HG02763 (cell line): ENCODE results near the gene PACSIN1.
"Not testable (repeated sequence)": the region's sequence is repeated elsewhere in the genome, so short reads cannot be mapped to it uniquely, and the experiment has no call there.

Experiments used
- ATAC-seq: cut with Tn5 transposase; IDR thresholded peaks from one replicate; pipeline ENCODE4 v1.9.1; 2021; ENCODE audit warnings: mild to moderate bottlenecking, moderate library complexity; ENCODE audit not compliant: unreplicated experiment

The PACSIN1 gene

GRCh38 chr6:34457742-34458735, 7.8 kb upstream of the PACSIN1 start:
- ATAC-seq = no peak

- ATAC-seq = no peak
Measured at GRCh38 chr6:34459899-34460593, 5.8 kb upstream of the PACSIN1 start.

- ATAC-seq = no peak
Measured at GRCh38 chr6:34460796-34461507, 4.9 kb upstream of the PACSIN1 start.

- ATAC-seq = no peak
Measured at GRCh38 chr6:34462010-34462409, 3.9 kb upstream of the PACSIN1 start.

GRCh38 chr6:34462551-34462971, 3.3 kb upstream of the PACSIN1 start:
- ATAC-seq = no peak

GRCh38 chr6:34463299-34463698, 2.6 kb upstream of the PACSIN1 start:
- ATAC-seq = no peak

- no peak for ATAC-seq
Measured at GRCh38 chr6:34463849-34464248, 2.0 kb upstream of the PACSIN1 start.

GRCh38 chr6:34466242-34467185, 638 bp downstream of the PACSIN1 start:
- no peak for ATAC-seq

GRCh38 chr6:34468378-34468892, 2.6 kb downstream of the PACSIN1 start:
- peak; percentile 50 for ATAC-seq

GRCh38 chr6:34469499-34469898, 3.6 kb downstream of the PACSIN1 start:
- no peak for ATAC-seq

- ATAC-seq = no peak
Measured at GRCh38 chr6:34472425-34472824, 6.5 kb downstream of the PACSIN1 start.

GRCh38 chr6:34473967-34474366, 8.1 kb downstream of the PACSIN1 start:
- no peak for ATAC-seq

- ATAC-seq = no peak
Measured at GRCh38 chr6:34474754-34475153, 8.9 kb downstream of the PACSIN1 start.

GRCh38 chr6:34475238-34475682, 9.4 kb downstream of the PACSIN1 start:
- no peak for ATAC-seq

GRCh38 chr6:34475767-34476328, 10.0 kb downstream of the PACSIN1 start:
- ATAC-seq = no peak

GRCh38 chr6:34476447-34476846, 10.6 kb downstream of the PACSIN1 start:
- ATAC-seq = no peak

GRCh38 chr6:34476921-34477320, 11.0 kb downstream of the PACSIN1 start:
- no peak for ATAC-seq

- ATAC-seq = no peak
Measured at GRCh38 chr6:34478796-34479195, 12.9 kb downstream of the PACSIN1 start.

- ATAC-seq = not testable (repeated sequence)
Measured at GRCh38 chr6:34483781-34484180, 17.9 kb downstream of the PACSIN1 start.

GRCh38 chr6:34484391-34484790, 18.5 kb downstream of the PACSIN1 start:
- ATAC-seq = no peak
